Fibroblast of pulmonary artery (primary cell): Measurements from ENCODE around the gene SPATA25.

Source experiments
- DNase-seq: peaks from one replicate; pipeline ENCODE4 v3.0.0-alpha.2; 2010; ENCODE audit warnings: low read depth
- H3K4me3 ChIP-seq: replicated peaks from 2 replicates; pipeline ENCODE4 v1.5.1; 2011; ENCODE audit warnings: low read depth, mild to moderate bottlenecking, control low read depth, low read length, moderate library complexity
- CTCF ChIP-seq: IDR thresholded peaks from 2 replicates; pipeline ENCODE4 v1.5.1; 2011; ENCODE audit warnings: mild to moderate bottlenecking, control low read depth, low read length, inconsistent platforms; ENCODE audit errors: missing control alignments

SPATA25 gene

DNA sequence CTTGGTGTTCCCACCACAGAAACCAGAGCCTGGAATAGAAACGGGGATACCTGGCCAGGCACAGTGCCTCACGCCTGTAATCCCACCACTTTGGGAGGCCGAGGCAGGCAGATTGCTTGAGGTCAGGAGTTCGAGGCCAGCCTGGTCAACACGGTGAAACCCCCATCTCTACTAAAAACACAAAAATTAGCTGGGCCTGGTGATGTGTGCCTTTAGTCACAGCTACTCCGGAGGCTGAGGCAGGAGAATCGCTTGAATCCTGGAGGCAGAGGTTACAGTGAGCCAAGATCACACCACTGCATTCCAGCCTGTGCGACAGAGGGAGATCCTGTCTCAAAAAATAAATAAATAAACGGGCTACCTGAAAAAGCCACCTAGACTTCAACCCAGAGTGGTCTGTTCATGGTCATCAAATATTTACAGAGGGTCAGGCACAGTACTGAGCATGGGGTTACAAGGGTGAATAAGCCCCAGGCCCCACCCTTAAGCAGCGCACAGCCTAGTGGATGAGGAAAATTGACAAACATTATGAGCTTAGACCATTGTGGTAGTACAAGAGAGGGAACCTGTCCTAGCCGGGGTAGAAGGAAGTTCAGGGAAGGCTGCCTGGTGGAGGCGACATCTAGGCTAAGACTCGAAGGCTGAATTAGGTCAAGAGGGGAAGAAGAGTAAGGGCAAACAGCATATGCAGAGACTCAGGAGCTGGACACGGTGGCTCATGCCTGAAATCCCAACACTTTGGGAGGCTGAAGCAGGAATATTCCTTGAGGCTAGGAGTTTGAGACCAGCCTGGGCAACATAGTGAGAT, 39.9 kb upstream of the SPATA25 start:
- no peak for TF ChIP-seq CTCF
- DNase-seq: no peak
- H3K4me3 ChIP-seq: no peak overlapping the region

GRCh38 chr20:45926731-45927070, 39.3 kb upstream of the SPATA25 start:
- no peak for DNase-seq
- H3K4me3 ChIP-seq: no peak overlapping the region
- TF ChIP-seq CTCF: no peak

- no peak overlapping the region for H3K4me3 ChIP-seq
- DNase-seq: no peak
- no peak for TF ChIP-seq CTCF
Observed at GRCh38 chr20:45925821-45926506, 38.5 kb upstream of the SPATA25 start.

- no peak for TF ChIP-seq CTCF
- DNase-seq: peak; percentile 64
Observed at GRCh38 chr20:45924391-45925261, 37.2 kb upstream of the SPATA25 start.

GRCh38 chr20:45921337-45922189, 34.1 kb upstream of the SPATA25 start:
- no peak for TF ChIP-seq CTCF
- no peak for DNase-seq
- no peak overlapping the region for H3K4me3 ChIP-seq

More at GRCh38 chr20:45924391-45925261, 37.2 kb upstream of the SPATA25 start:
- no peak overlapping the region for H3K4me3 ChIP-seq
